ENCODE results near the gene LYSET.

DNA sequence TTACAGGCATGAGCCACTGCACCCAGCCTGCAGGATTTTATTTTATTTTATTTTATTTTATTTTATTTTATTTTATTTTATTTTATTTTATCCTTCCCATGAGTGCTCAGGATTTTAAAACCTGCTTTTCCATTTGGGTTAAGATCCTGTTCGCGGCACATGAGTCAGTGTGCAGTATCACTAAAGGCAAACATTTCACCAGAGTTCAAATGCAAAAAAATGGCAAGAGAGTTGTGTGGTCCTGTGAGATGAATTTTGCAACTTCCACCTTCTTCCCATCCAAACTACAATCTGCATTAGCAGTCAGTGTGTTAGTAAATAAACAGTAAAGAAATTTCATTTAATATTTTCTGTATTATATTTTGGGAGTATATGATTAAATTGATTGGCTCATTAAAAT, 29.4 kb upstream of the LYSET start:
- no peak for TF ChIP-seq EZH2phosphoT487 (IDR thresholded peaks at IDR 0.05)
- TF ChIP-seq, protein P1, sequence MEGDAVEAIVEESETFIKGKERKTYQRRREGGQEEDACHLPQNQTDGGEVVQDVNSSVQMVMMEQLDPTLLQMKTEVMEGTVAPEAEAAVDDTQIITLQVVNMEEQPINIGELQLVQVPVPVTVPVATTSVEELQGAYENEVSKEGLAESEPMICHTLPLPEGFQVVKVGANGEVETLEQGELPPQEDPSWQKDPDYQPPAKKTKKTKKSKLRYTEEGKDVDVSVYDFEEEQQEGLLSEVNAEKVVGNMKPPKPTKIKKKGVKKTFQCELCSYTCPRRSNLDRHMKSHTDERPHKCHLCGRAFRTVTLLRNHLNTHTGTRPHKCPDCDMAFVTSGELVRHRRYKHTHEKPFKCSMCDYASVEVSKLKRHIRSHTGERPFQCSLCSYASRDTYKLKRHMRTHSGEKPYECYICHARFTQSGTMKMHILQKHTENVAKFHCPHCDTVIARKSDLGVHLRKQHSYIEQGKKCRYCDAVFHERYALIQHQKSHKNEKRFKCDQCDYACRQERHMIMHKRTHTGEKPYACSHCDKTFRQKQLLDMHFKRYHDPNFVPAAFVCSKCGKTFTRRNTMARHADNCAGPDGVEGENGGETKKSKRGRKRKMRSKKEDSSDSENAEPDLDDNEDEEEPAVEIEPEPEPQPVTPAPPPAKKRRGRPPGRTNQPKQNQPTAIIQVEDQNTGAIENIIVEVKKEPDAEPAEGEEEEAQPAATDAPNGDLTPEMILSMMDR (IDR thresholded peaks at IDR 0.05), result no peak
- no peak for TF ChIP-seq EZH2 (IDR thresholded peaks at IDR 0.05)

All from neural progenitor cell (in vitro differentiated cells).